ENCODE data around the gene MRGPRG. TPM values are rescaled to one million over a fixed set of nuclear protein-coding genes. Genes with fewer than 3 reads are reported as not detected.

MRGPRG gene
- total RNA-seq, 1 donor from 2014 or later = not detected

GRCh38 chr11:3226846-3227567, 8.4 kb upstream of the MRGPRG start:
- no peak for ATAC-seq
- DNase-seq (ENCODE audit: low spot score) = no peak

GRCh38 chr11:3225826-3226750, 7.5 kb upstream of the MRGPRG start:
- DNase-seq (ENCODE audit: low spot score) (no peak), ATAC-seq (no peak)

GRCh38 chr11:3225159-3225758, 6.6 kb upstream of the MRGPRG start:
- ATAC-seq = no peak
- DNase-seq (ENCODE audit: low spot score) = no peak

GRCh38 chr11:3224401-3225057, 5.9 kb upstream of the MRGPRG start:
- ATAC-seq (no peak), DNase-seq (ENCODE audit: low spot score) (no peak)

GRCh38 chr11:3223932-3224381, 5.3 kb upstream of the MRGPRG start:
- DNase-seq (ENCODE audit: low spot score) (no peak), ATAC-seq (no peak)

GRCh38 chr11:3222941-3223915, 4.6 kb upstream of the MRGPRG start:
- DNase-seq (ENCODE audit: low spot score) = no peak

GRCh38 chr11:3222003-3222855, 3.6 kb upstream of the MRGPRG start:
- no peak for DNase-seq (ENCODE audit: low spot score)
- ATAC-seq = no peak

More at GRCh38 chr11:3222941-3223915, 4.6 kb upstream of the MRGPRG start:
- no peak for ATAC-seq

GRCh38 chr11:3221408-3222002, 2.9 kb upstream of the MRGPRG start:
- DNase-seq (ENCODE audit: low spot score) (no peak), ATAC-seq (no peak)

GRCh38 chr11:3220521-3221407, 2.2 kb upstream of the MRGPRG start:
- DNase-seq (ENCODE audit: low spot score) = no peak
- no peak for ATAC-seq

- no peak for DNase-seq (ENCODE audit: low spot score)
- no peak for ATAC-seq
These were observed 1.5 kb upstream of the MRGPRG start for GRCh38 chr11:3220101-3220500.

- no peak for DNase-seq (ENCODE audit: low spot score)
- no peak for ATAC-seq
These were observed 774 bp upstream of the MRGPRG start for GRCh38 chr11:3219281-3219892.

- no peak for DNase-seq (ENCODE audit: low spot score)
- ATAC-seq = no peak
These were observed 663 bp downstream of the MRGPRG start for GRCh38 chr11:3217818-3218482.

GRCh38 chr11:3216027-3216525, 2.5 kb downstream of the MRGPRG start:
- ATAC-seq = no peak
- no peak for DNase-seq (ENCODE audit: low spot score)

- peak; percentile 27 for ATAC-seq
- no peak for DNase-seq (ENCODE audit: low spot score)
These were observed 3.1 kb downstream of the MRGPRG start for GRCh38 chr11:3215346-3216026.

- ATAC-seq (no peak), DNase-seq (ENCODE audit: low spot score) (no peak)
These were observed 4.3 kb downstream of the MRGPRG start for GRCh38 chr11:3214420-3214699.

Measured in left lobe of liver (tissue), 2 donors.